T-helper 2 cell treated with Interferon-gamma antibody and Interleukin-4, amounts not matched to agents 100 ng/mL and 5 ng/mL, for 36 hours (primary cell): ENCODE data around the gene AMPH. TPM values are rescaled to one million over a fixed set of nuclear protein-coding genes. Genes with fewer than 3 reads are reported as not detected.

ENCODE experiments used
- intact Hi-C: fragments of 100-400 bp; cut with micrococcal nuclease; formaldehyde crosslinking; loops from one replicate; pipeline ENCODE4 v1.15.1; 2023
- total RNA-seq: library from RNA; stranded (reverse); gene quantifications from 2 replicates; pipeline ENCODE4 v1.2.3, GENCODE V29; 2022

The AMPH gene
- total RNA-seq, 1 donor from 2014 or later, result 0.30 TPM

GRCh38 chr7:38463277-38464225 lies 167.6 kb downstream of the AMPH start:
- intact Hi-C loops, result loop anchor here (1.0 to 5.0 kb wide), 2 partner anchors 30 to 51 kb away; no protein-coding TSS in a partner anchor

- intact Hi-C loops, result loop anchor here (1.0 to 5.0 kb wide), 2 partner anchors 30 to 51 kb away; no protein-coding TSS in a partner anchor
Observed at GRCh38 chr7:38462819-38463218, 168.4 kb downstream of the AMPH start.

GRCh38 chr7:38461887-38462286 lies 169.3 kb downstream of the AMPH start:
- intact Hi-C loops, result loop anchor here (5.0 kb wide), 1 partner anchor 50 kb away; no protein-coding TSS in a partner anchor

- intact Hi-C loops, result no loop called here
Observed at GRCh38 chr7:38453826-38454225, 177.3 kb downstream of the AMPH start.

- intact Hi-C loops, result no loop called here
Observed at GRCh38 chr7:38453168-38453567, 178.0 kb downstream of the AMPH start.

- intact Hi-C loops, result no loop called here
Observed at GRCh38 chr7:38452681-38453108, 178.5 kb downstream of the AMPH start.

- intact Hi-C loops, result no loop called here
Observed at GRCh38 chr7:38451840-38452239, 179.3 kb downstream of the AMPH start.

- intact Hi-C loops, result no loop called here
Observed at GRCh38 chr7:38448584-38449234, 182.5 kb downstream of the AMPH start.

GRCh38 chr7:38448054-38448453 lies 183.1 kb downstream of the AMPH start:
- intact Hi-C loops, result no loop called here

- intact Hi-C loops, result no loop called here
Observed at GRCh38 chr7:38438970-38439369, 192.2 kb downstream of the AMPH start.

- intact Hi-C loops, result loop anchor here (1.0 to 5.0 kb wide), 3 partner anchors 8 to 255 kb away; partner anchors contain the start of gene STARD3NL
Observed at GRCh38 chr7:38432671-38433070, 198.5 kb downstream of the AMPH start.

GRCh38 chr7:38432080-38432479 lies 199.1 kb downstream of the AMPH start:
- intact Hi-C loops, result loop anchor here (5.0 kb wide), 1 partner anchor 255 kb away; the partner anchor contains the start of gene STARD3NL

- intact Hi-C loops, result loop anchor here (10.0 kb wide), 1 partner anchor 1706 kb away; the partner anchor contains the start of genes MPLKIP and SUGCT
Observed at GRCh38 chr7:38429057-38429456, 202.1 kb downstream of the AMPH start.

GRCh38 chr7:38428041-38428440 lies 203.1 kb downstream of the AMPH start:
- intact Hi-C loops, result loop anchor here (10.0 kb wide), 1 partner anchor 1707 kb away; the partner anchor contains the start of genes MPLKIP and SUGCT

GRCh38 chr7:38427279-38427955 lies 203.8 kb downstream of the AMPH start:
- intact Hi-C loops, result loop anchor here (10.0 kb wide), 1 partner anchor 1707 kb away; the partner anchor contains the start of genes MPLKIP and SUGCT

GRCh38 chr7:38425509-38425908 lies 205.7 kb downstream of the AMPH start:
- intact Hi-C loops, result loop anchor here (1.0 to 10.0 kb wide), 2 partner anchors 235 to 1709 kb away; partner anchors contain the start of genes MPLKIP and SUGCT

- intact Hi-C loops, result loop anchor here (1.0 to 10.0 kb wide), 3 partner anchors 8 to 1710 kb away; partner anchors contain the start of genes MPLKIP and SUGCT
Observed at GRCh38 chr7:38424750-38425463, 206.3 kb downstream of the AMPH start.

GRCh38 chr7:38413784-38414183 lies 217.4 kb downstream of the AMPH start:
- intact Hi-C loops, result loop anchor here (2.0 to 5.0 kb wide), 2 partner anchors 21 to 49 kb away; no protein-coding TSS in a partner anchor

- intact Hi-C loops, result loop anchor here (5.0 kb wide), 1 partner anchor 51 kb away; no protein-coding TSS in a partner anchor
Observed at GRCh38 chr7:38411404-38411803, 219.8 kb downstream of the AMPH start.

GRCh38 chr7:38410056-38410455 lies 221.1 kb downstream of the AMPH start:
- intact Hi-C loops, result loop anchor here (5.0 kb wide), 1 partner anchor 52 kb away; no protein-coding TSS in a partner anchor
